ENCODE data around the gene SLC34A2.
"Not testable (repeated sequence)": the region's sequence is repeated elsewhere in the genome, so short reads cannot be mapped to it uniquely, and the experiment has no call there.

Gene SLC34A2

DNA sequence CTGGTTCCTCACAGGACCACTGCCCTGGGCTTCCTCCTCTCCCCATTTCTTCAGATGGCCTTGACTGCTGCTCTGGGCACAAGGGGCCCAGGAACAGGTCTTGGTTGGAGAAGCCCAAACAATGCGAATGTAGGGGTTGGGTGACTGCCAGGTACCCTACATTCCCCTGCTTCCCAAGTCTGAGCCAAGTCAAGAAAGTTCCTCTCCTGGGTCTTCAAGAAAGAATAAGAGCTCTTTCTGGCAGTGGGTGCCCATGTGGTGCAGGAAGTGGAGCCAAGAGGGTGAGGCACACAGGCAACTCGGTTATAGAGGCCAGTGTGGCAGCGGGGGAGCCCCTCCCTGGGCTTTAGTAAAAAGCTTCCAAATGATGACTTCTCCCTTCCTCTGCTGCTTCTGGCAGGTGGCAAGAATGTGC is 2.7 kb downstream of the SLC34A2 start:
- CTCF ChIA-PET, result no interaction called here
- POLR2A ChIA-PET (ENCODE audit: low non-redundant PET), result no interaction called here
- no peak overlapping the region for H3K27ac ChIP-seq
- TF ChIP-seq, protein P1, sequence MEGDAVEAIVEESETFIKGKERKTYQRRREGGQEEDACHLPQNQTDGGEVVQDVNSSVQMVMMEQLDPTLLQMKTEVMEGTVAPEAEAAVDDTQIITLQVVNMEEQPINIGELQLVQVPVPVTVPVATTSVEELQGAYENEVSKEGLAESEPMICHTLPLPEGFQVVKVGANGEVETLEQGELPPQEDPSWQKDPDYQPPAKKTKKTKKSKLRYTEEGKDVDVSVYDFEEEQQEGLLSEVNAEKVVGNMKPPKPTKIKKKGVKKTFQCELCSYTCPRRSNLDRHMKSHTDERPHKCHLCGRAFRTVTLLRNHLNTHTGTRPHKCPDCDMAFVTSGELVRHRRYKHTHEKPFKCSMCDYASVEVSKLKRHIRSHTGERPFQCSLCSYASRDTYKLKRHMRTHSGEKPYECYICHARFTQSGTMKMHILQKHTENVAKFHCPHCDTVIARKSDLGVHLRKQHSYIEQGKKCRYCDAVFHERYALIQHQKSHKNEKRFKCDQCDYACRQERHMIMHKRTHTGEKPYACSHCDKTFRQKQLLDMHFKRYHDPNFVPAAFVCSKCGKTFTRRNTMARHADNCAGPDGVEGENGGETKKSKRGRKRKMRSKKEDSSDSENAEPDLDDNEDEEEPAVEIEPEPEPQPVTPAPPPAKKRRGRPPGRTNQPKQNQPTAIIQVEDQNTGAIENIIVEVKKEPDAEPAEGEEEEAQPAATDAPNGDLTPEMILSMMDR (conservative IDR thresholded peaks at IDR 0.05; ENCODE audit: low read depth), result no peak
- DNase-seq (ENCODE audit: low spot score), result no peak

DNA sequence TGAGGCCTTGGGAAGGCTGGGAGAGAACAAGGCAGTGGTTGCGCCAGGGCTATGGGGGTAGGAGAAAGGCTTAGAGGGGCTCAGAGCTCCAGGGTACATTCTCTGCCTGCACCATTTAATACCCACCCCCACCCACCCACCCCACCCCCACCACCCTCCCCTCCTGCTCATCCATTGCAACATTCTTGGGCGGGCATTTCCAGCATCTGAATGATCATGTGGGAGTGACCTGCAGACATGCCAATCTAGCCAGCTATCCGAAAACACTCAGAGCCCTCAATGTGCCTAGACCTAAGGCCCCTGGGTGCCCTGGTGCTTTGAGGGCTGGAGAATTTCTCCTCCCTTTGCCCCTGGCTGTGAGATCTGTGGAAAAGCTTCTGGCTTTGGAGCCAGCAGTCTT is 3.1 kb downstream of the SLC34A2 start:
- TF ChIP-seq, protein P1 (conservative IDR thresholded peaks at IDR 0.05; ENCODE audit: low read depth), result no peak
- no peak for DNase-seq (ENCODE audit: low spot score)
- ChIA-PET CTCF (no interaction called here), POLR2A (ENCODE audit: low non-redundant PET) (no interaction called here)
- H3K27ac ChIP-seq, result no peak overlapping the region

DNA sequence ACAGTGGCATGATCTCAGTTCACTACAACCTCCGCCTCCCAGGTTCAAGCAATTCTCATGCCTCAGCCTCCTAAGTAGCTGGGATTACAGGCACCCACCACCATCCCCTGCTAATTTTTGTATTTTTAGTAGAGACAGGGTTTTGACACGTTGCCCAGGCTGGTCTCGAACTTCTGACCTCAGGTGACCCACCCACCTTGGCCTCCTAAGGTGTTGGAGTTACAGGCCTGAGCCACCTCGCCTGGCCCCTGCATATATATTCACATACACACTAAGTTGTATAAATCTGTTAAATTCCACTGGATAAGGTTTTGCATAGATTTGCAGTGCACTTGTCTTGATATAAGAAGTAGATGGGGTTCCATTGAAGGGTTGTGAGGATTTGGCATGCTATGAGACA is 5.8 kb downstream of the SLC34A2 start:
- DNase-seq (ENCODE audit: low spot score); H3K27ac ChIP-seq; POLR2A ChIA-PET (ENCODE audit: low non-redundant PET): not testable (repeated sequence)
- CTCF ChIA-PET, result interaction anchor here (0.6 kb wide), 1 partner anchor 45 kb away, joined by 3 read pairs; no protein-coding TSS in a partner anchor

DNA sequence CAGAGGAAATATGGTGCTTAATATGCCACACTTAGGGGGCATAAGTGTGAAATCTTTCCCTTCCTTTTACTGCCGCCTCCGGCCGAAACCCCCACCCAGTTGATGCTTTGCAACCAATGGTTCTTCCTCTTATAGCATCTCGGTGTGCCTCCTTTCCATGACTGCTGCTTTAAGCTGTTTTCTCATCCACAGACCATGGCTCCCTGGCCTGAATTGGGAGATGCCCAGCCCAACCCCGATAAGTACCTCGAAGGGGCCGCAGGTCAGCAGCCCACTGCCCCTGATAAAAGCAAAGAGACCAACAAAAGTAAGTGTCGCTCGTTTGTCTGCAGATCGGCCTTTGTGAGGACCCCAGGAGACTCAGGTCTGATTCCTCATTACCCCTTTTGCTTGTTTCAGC is 6.7 kb downstream of the SLC34A2 start:
- TF ChIP-seq, protein P1 (conservative IDR thresholded peaks at IDR 0.05; ENCODE audit: low read depth), result no peak
- no peak for DNase-seq (ENCODE audit: low spot score)
- CTCF ChIA-PET, result interaction anchor here (0.6 kb wide), 1 partner anchor 46 kb away, joined by 3 read pairs; no protein-coding TSS in a partner anchor
- POLR2A ChIA-PET (ENCODE audit: low non-redundant PET), result no interaction called here
- H3K27ac ChIP-seq, result no peak overlapping the region

DNA sequence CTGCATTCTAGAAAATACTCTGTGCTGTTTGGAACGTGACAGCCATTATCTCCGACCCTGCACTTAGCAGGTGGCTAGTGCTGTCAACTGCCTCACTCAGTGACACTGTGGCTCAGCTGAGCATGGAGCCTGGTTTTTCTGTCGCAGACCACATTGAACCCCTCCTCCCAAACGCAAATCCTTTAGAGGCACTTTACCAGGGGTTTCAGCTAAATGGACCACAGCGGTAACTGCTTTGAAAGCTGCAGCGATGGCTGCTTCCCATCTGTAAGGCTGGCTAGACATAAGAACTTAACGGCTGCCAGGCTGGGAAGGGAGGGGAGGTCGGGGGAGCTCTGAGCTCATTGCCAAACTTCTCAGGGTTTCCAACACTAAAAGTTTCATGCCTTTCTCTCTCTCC is 8.1 kb downstream of the SLC34A2 start:
- CTCF ChIA-PET, result interaction anchor here (1.0 kb wide), 1 partner anchor 16 kb away, joined by 4 read pairs; no protein-coding TSS in a partner anchor
- POLR2A ChIA-PET (ENCODE audit: low non-redundant PET), result no interaction called here
- TF ChIP-seq, protein P1 (conservative IDR thresholded peaks at IDR 0.05; ENCODE audit: low read depth), result no peak

DNA sequence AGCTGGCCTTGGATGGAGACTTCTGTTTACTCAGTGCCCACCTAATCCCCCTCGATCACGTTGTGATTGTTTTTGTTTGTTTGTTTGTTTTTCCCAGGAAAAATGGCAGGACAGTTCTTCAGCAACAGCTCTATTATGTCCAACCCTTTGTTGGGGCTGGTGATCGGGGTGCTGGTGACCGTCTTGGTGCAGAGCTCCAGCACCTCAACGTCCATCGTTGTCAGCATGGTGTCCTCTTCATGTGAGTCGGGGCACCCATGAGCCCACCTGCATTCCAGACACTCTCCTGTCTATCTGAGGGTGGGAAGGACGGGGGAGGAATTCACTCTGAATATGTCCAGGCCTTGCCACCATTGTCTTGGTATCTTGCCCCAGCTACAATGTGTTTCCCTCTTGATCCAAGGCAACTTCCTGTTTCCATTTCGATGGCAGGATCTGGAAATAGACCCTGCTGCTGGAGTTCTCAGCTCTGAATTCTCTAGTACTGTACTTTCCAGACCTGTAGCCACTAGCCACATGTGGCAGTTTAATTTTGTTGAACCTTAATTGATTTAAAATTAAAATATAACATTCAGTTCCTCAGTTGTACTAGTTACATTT is 10.5 kb downstream of the SLC34A2 start:
- POLR2A ChIA-PET (ENCODE audit: low non-redundant PET), result no interaction called here
- no peak for DNase-seq (ENCODE audit: low spot score)
- TF ChIP-seq, protein P1 (conservative IDR thresholded peaks at IDR 0.05; ENCODE audit: low read depth), result no peak
- no peak overlapping the region for H3K27ac ChIP-seq
- CTCF ChIA-PET, result interaction anchor here (0.5 to 1.1 kb wide), 3 partner anchors 11 to 38 kb away, joined by 3 to 6 read pairs (median 4); no protein-coding TSS in a partner anchor

More for the DNA sequence above, 8.1 kb downstream of the SLC34A2 start:
- DNase-seq (ENCODE audit: low spot score), result no peak
- H3K27ac ChIP-seq, result no peak overlapping the region

DNA sequence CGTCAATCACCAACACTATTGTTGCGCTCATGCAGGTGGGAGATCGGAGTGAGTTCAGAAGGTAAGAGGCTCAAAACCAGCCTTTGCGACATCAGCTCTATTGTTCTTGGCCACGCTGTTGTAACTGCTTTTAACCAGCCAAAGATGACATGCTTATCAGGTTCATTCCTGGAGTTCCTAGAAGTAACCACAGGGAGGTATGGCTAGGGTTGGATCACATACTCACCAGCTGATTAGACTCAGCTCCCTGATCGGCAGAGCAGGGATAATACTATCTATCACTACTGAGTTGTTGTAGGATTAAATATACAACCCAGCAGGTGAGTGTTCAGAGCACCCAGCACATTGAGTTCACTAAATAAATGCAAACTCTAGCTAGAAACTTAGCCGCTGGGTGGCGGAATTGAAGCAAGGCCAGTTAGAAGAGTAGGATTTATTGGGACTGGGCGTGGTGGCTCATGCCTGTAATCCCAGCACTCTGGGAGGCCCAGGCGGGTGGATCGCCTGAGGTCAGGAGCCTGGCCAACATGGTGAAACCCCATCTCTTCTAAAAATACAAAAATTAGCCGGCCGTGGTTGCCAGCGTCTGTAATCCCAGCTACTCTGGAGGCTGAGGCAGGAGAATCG is 12.4 kb downstream of the SLC34A2 start:
- TF ChIP-seq, protein P1 (conservative IDR thresholded peaks at IDR 0.05; ENCODE audit: low read depth), result no peak
- ChIA-PET POLR2A (ENCODE audit: low non-redundant PET) (no interaction called here), CTCF (interaction anchor here (0.5 kb wide), 1 partner anchor 11 kb away, joined by 3 read pairs; no protein-coding TSS in a partner anchor)
- H3K27ac ChIP-seq, result no peak overlapping the region
- DNase-seq (ENCODE audit: low spot score), result no peak

All from RWPE1 (cell line).